HEK293T (cell line): ENCODE measurements around the gene LRMDA.

ENCODE experiments used
- ELF4 ChIP-seq: fragments of 450-650 bp; IDR thresholded peaks from 2 replicates; pipeline ENCODE4 v1.6.1; 2017; ENCODE audit warnings: antibody characterized with exemption
- HDGF ChIP-seq: fragments of 450-650 bp; IDR thresholded peaks from 2 replicates; pipeline ENCODE4 v1.6.1; 2017; ENCODE audit warnings: antibody characterized with exemption, borderline replicate concordance
- SP1 ChIP-seq: fragments of 450-650 bp; IDR thresholded peaks from 2 replicates; pipeline ENCODE4 v1.6.1; 2017
- TF ChIP-seq, protein P1 (sequence below): fragments of 450-650 bp; IDR thresholded peaks from 2 replicates; pipeline ENCODE4 v1.6.1; 2016

DNA sequence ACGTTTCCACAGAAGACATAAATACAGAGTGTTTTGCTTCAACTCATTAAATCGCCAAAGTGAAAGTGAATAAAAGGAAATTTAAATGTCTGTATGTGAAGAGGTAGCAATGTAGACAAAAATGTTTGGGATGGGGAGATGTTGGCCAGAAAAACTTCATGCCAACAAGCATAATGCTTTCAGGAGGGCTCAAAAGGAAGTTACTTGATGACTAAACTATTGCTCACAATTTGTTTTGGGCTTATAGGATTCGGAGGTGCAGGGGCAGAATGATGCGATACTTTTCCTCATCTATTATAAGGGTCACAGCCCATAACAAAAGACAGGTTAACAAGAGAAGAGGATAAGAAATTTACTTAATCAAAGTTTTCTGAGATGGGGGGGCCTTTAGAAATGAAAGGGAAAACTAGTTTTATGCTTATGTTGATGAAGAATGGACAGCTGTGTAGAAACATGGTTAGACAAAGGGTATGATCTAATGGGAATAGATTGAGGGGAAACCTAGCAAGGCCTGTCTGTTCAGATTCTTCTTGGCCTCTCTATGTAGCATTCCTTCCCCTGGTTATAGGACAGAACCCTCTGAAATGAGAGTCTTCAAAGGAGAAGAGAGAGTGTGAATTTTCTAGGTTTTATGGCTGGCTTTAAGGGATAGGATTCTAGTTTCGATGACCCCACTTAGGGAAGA is 898.6 kb downstream of the LRMDA start:
- TF ChIP-seq SP1, result no peak
- TF ChIP-seq, protein P1, sequence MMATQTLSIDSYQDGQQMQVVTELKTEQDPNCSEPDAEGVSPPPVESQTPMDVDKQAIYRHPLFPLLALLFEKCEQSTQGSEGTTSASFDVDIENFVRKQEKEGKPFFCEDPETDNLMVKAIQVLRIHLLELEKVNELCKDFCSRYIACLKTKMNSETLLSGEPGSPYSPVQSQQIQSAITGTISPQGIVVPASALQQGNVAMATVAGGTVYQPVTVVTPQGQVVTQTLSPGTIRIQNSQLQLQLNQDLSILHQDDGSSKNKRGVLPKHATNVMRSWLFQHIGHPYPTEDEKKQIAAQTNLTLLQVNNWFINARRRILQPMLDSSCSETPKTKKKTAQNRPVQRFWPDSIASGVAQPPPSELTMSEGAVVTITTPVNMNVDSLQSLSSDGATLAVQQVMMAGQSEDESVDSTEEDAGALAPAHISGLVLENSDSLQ, result no peak
- TF ChIP-seq ELF4, result no peak
- no peak for TF ChIP-seq HDGF
